Measurements from ENCODE around the gene DSG1. TPM values are rescaled to one million over a fixed set of nuclear protein-coding genes. Genes with fewer than 3 reads are reported as not detected.

Gene DSG1
- total and polyA plus RNA-seq, 2 of the 13 experiments (the other 11 are each of a cell fraction or from before 2014, with no cell fraction given), result 0.04 TPM; not detected in 1

GRCh38 chr18:31396796-31397612 is 79.0 kb downstream of the DSG1 start (continued):
- TF ChIP-seq NFAT5 (CRISPR knock-in tag; IDR thresholded peaks at IDR 0.05) (no peak), MEIS2 (CRISPR knock-in tag; IDR thresholded peaks at IDR 0.05) (no peak), ZNF205 (CRISPR knock-in tag; IDR thresholded peaks at IDR 0.05) (no peak), PLRG1 (conservative IDR thresholded peaks at IDR 0.05) (no peak), HNRNPK (IDR thresholded peaks at IDR 0.05; ENCODE audit: low read depth, low read length, poor library complexity, severe bottlenecking) (no peak), HOXA3 (CRISPR knock-in tag; IDR thresholded peaks at IDR 0.05) (no peak; the same call in 1 of the 2 replicates), FOXA3 (CRISPR knock-in tag; IDR thresholded peaks at IDR 0.05) (peak; percentile 84), ZKSCAN5 (CRISPR knock-in tag; IDR thresholded peaks at IDR 0.05) (no peak), NCOA5 (CRISPR knock-in tag; IDR thresholded peaks at IDR 0.05) (no peak), ESRRA (CRISPR knock-in tag; IDR thresholded peaks at IDR 0.05; ENCODE audit: low read depth) (0 out of 2 replicates have a peak, but pooled peaks have one; percentile 39), ZNF83 (CRISPR knock-in tag; IDR thresholded peaks at IDR 0.05; ENCODE audit: borderline replicate concordance) (no peak), ZNF234 (CRISPR knock-in tag; conservative IDR thresholded peaks at IDR 0.05) (no peak), SP1 (IDR thresholded peaks at IDR 0.05) (no peak), SP1 (CRISPR knock-in tag; IDR thresholded peaks at IDR 0.05) (no peak), ZNF484 (CRISPR knock-in tag; IDR thresholded peaks at IDR 0.05; ENCODE audit: borderline replicate concordance, low read depth) (no peak), ZSCAN31 (CRISPR knock-in tag; IDR thresholded peaks at IDR 0.05; ENCODE audit: low read depth) (no peak), TBL1XR1 (IDR thresholded peaks at IDR 0.05; ENCODE audit: borderline replicate concordance, low read length, partially characterized antibody) (peak; percentile 82), ZSCAN21 (CRISPR knock-in tag; IDR thresholded peaks at IDR 0.05; ENCODE audit: borderline replicate concordance) (0 out of 2 replicates have a peak, but pooled peaks have one; percentile 24), ZNF513 (CRISPR knock-in tag; conservative IDR thresholded peaks at IDR 0.05) (no peak), NR2F2 (IDR thresholded peaks at IDR 0.05; ENCODE audit: borderline replicate concordance, low read depth) (peak; percentile 91), GPN1 (CRISPR knock-in tag; IDR thresholded peaks at IDR 0.05; ENCODE audit: borderline replicate concordance) (no peak), MAFG (CRISPR knock-in tag; IDR thresholded peaks at IDR 0.05) (no peak), NFIC (IDR thresholded peaks at IDR 0.05; ENCODE audit: low read length) (peak; percentile 97), ZNF766 (CRISPR knock-in tag; IDR thresholded peaks at IDR 0.05; ENCODE audit: borderline replicate concordance) (no peak), MED8 (CRISPR knock-in tag; IDR thresholded peaks at IDR 0.05; ENCODE audit: insufficient replicate concordance) (no peak), EEA1 (CRISPR knock-in tag; IDR thresholded peaks at IDR 0.05; ENCODE audit: borderline replicate concordance) (no peak)
